ENCODE measurements around the gene TMEM179.

DNA sequence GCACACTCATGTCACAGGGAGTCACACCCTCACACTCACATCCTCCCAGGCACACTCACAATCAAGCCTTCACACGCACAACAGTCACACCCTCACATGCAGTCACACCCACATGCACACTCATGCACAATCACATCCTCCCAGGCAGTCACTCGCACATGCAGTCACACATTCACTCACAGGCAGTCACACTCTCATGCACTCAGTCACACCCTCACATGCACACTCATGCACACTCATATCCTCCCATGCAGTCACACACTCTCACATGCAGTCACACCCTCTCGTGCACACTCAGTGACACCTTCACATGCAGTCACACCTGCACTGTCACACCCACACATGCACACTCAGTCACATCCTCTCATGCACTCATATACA, 12.3 kb downstream of the TMEM179 start:
- TF ChIP-seq GATA2 (IDR thresholded peaks at IDR 0.05; ENCODE audit: low read depth, low read length) (no peak), GATA3 (IDR thresholded peaks at IDR 0.05; ENCODE audit: low read depth, low read length) (no peak)

Measured in SH-SY5Y (cell line).